Keratinocyte (primary cell): Measurements from ENCODE around the gene CD2. TPM values are rescaled to one million over a fixed set of nuclear protein-coding genes. Genes with fewer than 3 reads are reported as not detected.

ENCODE experiments used
- DNase-seq: peaks from one replicate; pipeline ENCODE4 v3.0.0-alpha.2; 2011; ENCODE audit warnings: low read depth, missing footprints, low spot score
- FAIRE-seq: peaks from 2 replicates; lab custom pipeline; 2011; peaks lifted over from hg19 to GRCh38; lab: Jason Lieb, UNC
- H2AFZ ChIP-seq: 2 replicates; pipeline ENCODE4 v1.6.0; 2012; ENCODE audit warnings: low read length, control low read depth, inconsistent platforms; ENCODE audit not compliant: control insufficient read depth
- H3K27ac ChIP-seq: 2 replicates; pipeline ENCODE4 v1.5.1; 2011; ENCODE audit warnings: low read length; ENCODE audit not compliant: control insufficient read depth, insufficient read depth
- H3K27me3 ChIP-seq: 3 replicates; pipeline ENCODE4 v1.6.0; 2011; ENCODE audit warnings: low read length; ENCODE audit not compliant: control insufficient read depth, insufficient read depth; ENCODE audit errors: extremely low read depth
- H3K36me3 ChIP-seq, 2 experiments: 2 replicates in 1 of 2; 3 replicates in 1 of 2; pipeline ENCODE4 v1.5.1; 2011; ENCODE audit warnings: low read length in 2 of 2, mild to moderate bottlenecking in 1 of 2; ENCODE audit not compliant: control insufficient read depth in 2 of 2, insufficient read depth in 2 of 2; ENCODE audit errors: extremely low read depth in 1 of 2
- H3K4me1 ChIP-seq: 3 replicates; pipeline ENCODE4 v1.5.1; 2011; ENCODE audit warnings: low read length; ENCODE audit not compliant: control insufficient read depth, insufficient read depth; ENCODE audit errors: extremely low read depth
- H3K4me2 ChIP-seq: 3 replicates; pipeline ENCODE4 v1.6.0; 2011; ENCODE audit warnings: low read depth, low read length; ENCODE audit not compliant: control insufficient read depth, insufficient read depth; ENCODE audit errors: extremely low read depth
- H3K4me3 ChIP-seq, 3 experiments: fragments of 200-600 bp in 1 of 3; sonication (generic) in 1 of 3; 2 replicates in 2 of 3; 3 replicates in 1 of 3; pipeline ENCODE4 v1.5.1; 2011 to 2016; ENCODE audit warnings: low read length in 3 of 3, mild to moderate bottlenecking in 3 of 3, control low read depth in 2 of 3, inconsistent platforms in 1 of 3, low read depth in 1 of 3, mixed read lengths in 1 of 3, mixed run types in 1 of 3, moderate library complexity in 1 of 3; ENCODE audit not compliant: control insufficient read depth in 2 of 3, insufficient read depth in 2 of 3; ENCODE audit errors: extremely low read depth in 1 of 3
- H3K79me2 ChIP-seq: 2 replicates; pipeline ENCODE4 v1.6.0; 2012; ENCODE audit warnings: low read length; ENCODE audit not compliant: control insufficient read depth, insufficient read depth
- H3K9ac ChIP-seq: 3 replicates; pipeline ENCODE4 v1.6.0; 2011; ENCODE audit warnings: low read length; ENCODE audit not compliant: control insufficient read depth, insufficient read depth; ENCODE audit errors: extremely low read depth
- H3K9me1 ChIP-seq: 3 replicates; pipeline ENCODE4 v1.6.0; 2011; ENCODE audit warnings: low read length; ENCODE audit not compliant: control insufficient read depth, insufficient read depth; ENCODE audit errors: extremely low read depth
- H3K9me3 ChIP-seq: 2 replicates; pipeline ENCODE4 v1.5.1; 2012; ENCODE audit warnings: low read depth, low read length; ENCODE audit not compliant: control insufficient read depth
- H4K20me1 ChIP-seq: 3 replicates; pipeline ENCODE4 v1.6.0; 2011; ENCODE audit warnings: low read length; ENCODE audit not compliant: control insufficient read depth, insufficient read depth; ENCODE audit errors: extremely low read depth
- EZH2 ChIP-seq: IDR thresholded peaks from one replicate; pipeline ENCODE4 v1.6.1; 2012; ENCODE audit warnings: inconsistent platforms, mild to moderate bottlenecking, low read length, moderate library complexity
- dilution Hi-C: fragments of 300-500 bp; cut with MboI; formaldehyde crosslinking; loops from one replicate; pipeline ENCODE4 v1.7.0; 2020; ENCODE audit warnings: low sequenced_read_pairs; ENCODE audit not compliant: extremely low pct_ligation_motif_present
- polyA plus RNA-seq, 5 experiments: library from polyadenylated mRNA; depleted of rRNA in 3 of 5; stranded (reverse) in 3 of 5; stranded (forward) in 1 of 5; unstranded in 1 of 5; fragments of >200 nt; gene quantifications; 1 replicate in 1 of 5; 2 replicates in 3 of 5; 3 replicates in 1 of 5; pipeline versions ENCODE4 v1.2.1 to v1.2.3, GENCODE V29; 2011 to 2012; ENCODE audit warnings: missing spikeins in 2 of 5, low read depth in 1 of 5, low replicate concordance in 1 of 5
- TF ChIP-seq, protein P1 (sequence below), 3 experiments: IDR thresholded peaks in 1 of 3; conservative IDR thresholded peaks in 1 of 3; optimal IDR thresholded peaks in 1 of 3; 2 replicates in 2 of 3; 3 replicates in 1 of 3; pipeline versions ENCODE3 to v1.5.1; 2011; ENCODE audit warnings: low read length in 3 of 3, mild to moderate bottlenecking in 3 of 3, moderate library complexity in 2 of 3, control low read depth in 1 of 3, inconsistent platforms in 1 of 3; ENCODE audit not compliant: insufficient read depth in 2 of 3; ENCODE audit errors: extremely low read depth in 1 of 3

CD2 gene
- polyA plus RNA-seq, 1 donor (not counting 4 experiments of a cell fraction or from before 2014, with no cell fraction given): not detected

DNA sequence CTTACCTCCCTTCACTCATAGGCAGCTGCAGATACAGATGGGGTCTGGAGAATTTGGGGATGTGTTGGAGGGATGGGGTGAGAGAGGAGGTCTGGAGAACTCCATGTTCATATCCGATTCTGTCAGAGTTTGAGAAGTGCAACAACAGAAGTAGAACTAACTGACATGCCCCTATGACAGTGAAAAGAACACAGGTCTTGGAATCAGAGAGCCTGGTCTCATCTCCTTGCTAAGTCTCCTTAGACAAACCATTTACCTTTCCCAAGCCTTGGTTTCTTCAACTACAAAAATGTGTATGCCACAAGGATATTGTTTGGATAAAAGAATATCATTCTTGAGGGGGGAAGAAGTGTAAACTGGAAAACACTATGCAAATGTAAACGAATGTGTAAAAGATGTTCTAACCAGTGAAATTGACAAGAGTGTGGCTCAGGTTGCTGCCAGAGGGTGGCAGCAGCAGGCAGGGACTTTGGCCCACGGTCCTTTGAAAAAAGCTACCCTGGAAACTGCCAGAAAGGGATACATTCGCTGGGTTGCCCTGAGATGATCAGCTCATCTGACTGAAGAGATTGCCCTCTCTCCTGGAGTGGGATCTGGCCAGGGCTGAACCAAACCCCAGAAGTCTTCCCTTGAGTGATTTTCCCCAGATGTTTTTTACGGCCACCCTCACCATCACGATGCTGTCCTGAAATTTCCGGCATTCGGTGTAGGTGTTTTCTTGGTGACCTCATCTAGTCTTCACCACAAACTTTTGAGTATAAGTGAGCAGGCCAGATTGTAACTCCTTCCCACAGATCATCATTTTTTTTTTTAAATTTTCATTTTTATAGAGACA, 17.0 kb upstream of the CD2 start:
- peaks cover 13% of the 10 kb centered on the region for H3K4me1 ChIP-seq
- H3K4me2 ChIP-seq: no peak overlapping the region
- no peak overlapping the region for H3K4me3 ChIP-seq
- dilution Hi-C loops: no loop called here
- no peaks in the 10 kb centered on the region for H3K9me3 ChIP-seq
- H3K36me3 ChIP-seq: no peaks in the 10 kb centered on the region
- FAIRE-seq: peak; percentile 78
- TF ChIP-seq EZH2: no peak
- TF ChIP-seq, protein P1, sequence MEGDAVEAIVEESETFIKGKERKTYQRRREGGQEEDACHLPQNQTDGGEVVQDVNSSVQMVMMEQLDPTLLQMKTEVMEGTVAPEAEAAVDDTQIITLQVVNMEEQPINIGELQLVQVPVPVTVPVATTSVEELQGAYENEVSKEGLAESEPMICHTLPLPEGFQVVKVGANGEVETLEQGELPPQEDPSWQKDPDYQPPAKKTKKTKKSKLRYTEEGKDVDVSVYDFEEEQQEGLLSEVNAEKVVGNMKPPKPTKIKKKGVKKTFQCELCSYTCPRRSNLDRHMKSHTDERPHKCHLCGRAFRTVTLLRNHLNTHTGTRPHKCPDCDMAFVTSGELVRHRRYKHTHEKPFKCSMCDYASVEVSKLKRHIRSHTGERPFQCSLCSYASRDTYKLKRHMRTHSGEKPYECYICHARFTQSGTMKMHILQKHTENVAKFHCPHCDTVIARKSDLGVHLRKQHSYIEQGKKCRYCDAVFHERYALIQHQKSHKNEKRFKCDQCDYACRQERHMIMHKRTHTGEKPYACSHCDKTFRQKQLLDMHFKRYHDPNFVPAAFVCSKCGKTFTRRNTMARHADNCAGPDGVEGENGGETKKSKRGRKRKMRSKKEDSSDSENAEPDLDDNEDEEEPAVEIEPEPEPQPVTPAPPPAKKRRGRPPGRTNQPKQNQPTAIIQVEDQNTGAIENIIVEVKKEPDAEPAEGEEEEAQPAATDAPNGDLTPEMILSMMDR (optimal IDR thresholded peaks at IDR 0.05 in 1 of 3, IDR thresholded peaks at IDR 0.05 in 1 of 3, conservative IDR thresholded peaks at IDR 0.05 in 1 of 3; ENCODE audit: extremely low read depth in 1 of 3, insufficient read depth in 2 of 3, low read length in 3 of 3): peak; percentile 91 to 96 (median 93)
- no peak for DNase-seq
- H4K20me1 ChIP-seq: no peaks in the 10 kb centered on the region
- no peak overlapping the region for H3K27ac ChIP-seq
- no peaks in the 10 kb centered on the region for H3K9me1 ChIP-seq
- no peak overlapping the region for H2AFZ ChIP-seq
- no peaks in the 10 kb centered on the region for H3K79me2 ChIP-seq
- no peaks in the 10 kb centered on the region for H3K27me3 ChIP-seq
- no peak overlapping the region for H3K9ac ChIP-seq

DNA sequence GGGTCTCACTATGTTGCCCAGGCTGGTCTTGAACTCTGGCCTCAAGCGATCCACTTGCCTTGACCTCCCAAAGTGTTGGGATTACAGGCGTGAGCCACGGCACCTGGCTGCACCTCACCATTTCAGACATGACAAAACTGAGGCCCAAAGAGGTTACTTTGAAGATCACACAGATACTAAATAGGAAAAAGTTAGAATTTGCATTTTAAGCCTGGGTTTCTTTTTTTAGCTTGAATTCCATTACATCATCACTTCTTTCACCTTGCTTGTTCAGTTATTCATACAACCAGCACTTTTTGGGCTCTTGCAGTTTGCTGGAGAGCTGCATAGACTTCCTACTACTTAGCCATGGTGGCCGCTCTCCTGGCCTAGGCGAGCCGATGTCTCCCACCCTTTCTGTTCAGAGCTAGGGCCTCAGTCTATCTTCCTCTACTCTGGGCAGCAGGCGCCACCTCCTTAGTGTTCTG, 16.3 kb upstream of the CD2 start:
- dilution Hi-C loops: no loop called here

More for the DNA sequence above, 16.3 kb upstream of the CD2 start:
- H3K4me2 ChIP-seq: no peak overlapping the region
- no peaks in the 10 kb centered on the region for H3K36me3 ChIP-seq
- FAIRE-seq (no peak), DNase-seq (no peak)
- no peaks in the 10 kb centered on the region for H3K9me1 ChIP-seq
- no peak overlapping the region for H2AFZ ChIP-seq
- H3K4me1 ChIP-seq: peaks cover 13% of the 10 kb centered on the region
- TF ChIP-seq, protein P1 (optimal IDR thresholded peaks at IDR 0.05 in 1 of 3, IDR thresholded peaks at IDR 0.05 in 1 of 3, conservative IDR thresholded peaks at IDR 0.05 in 1 of 3; ENCODE audit: extremely low read depth in 1 of 3, insufficient read depth in 2 of 3, low read length in 3 of 3): no peak
- TF ChIP-seq EZH2: no peak
- no peak overlapping the region for H3K27ac ChIP-seq
- H3K79me2 ChIP-seq: no peaks in the 10 kb centered on the region
- no peak overlapping the region for H3K4me3 ChIP-seq
- no peaks in the 10 kb centered on the region for H4K20me1 ChIP-seq
- no peak overlapping the region for H3K9ac ChIP-seq
- H3K27me3 ChIP-seq: no peaks in the 10 kb centered on the region
- peaks cover 1% of the 10 kb centered on the region for H3K9me3 ChIP-seq
